Measurements from ENCODE around the gene EME1. TPM values are rescaled to one million over a fixed set of nuclear protein-coding genes. Genes with fewer than 3 reads are reported as not detected.

EME1 gene
- total RNA-seq, 4 donors from 2014 or later: 1.7 to 3.4 TPM; not detected in 2

DNA sequence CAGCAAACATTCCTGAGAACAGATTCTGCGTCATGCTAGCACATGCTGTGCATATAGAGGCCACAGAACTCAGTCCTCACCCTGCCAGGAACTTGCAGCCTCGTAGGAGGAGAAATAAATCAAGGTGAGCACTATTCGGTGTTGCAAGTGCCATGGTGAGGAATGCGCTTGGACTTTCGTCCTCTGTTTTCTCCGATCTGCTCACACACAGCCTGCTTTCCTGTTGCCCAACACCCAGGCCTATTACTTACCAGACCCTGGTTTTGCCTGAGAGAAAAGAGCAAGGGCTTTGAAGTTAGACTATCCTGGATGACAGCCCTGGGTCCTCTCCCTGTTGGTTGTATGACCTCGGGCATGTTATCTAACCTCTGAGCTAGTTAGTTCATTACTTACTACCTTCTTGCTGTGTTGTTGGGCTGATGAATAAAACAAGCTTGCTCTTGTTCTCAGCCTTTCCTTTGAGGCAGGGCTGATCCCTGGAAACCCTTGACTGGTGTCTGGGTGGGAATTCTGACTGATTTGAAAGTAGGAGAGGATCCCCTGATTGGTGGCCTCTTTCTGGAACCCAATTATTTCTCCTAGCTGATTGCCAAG, 55.9 kb downstream of the EME1 start:
- no peak for DNase-seq

DNA sequence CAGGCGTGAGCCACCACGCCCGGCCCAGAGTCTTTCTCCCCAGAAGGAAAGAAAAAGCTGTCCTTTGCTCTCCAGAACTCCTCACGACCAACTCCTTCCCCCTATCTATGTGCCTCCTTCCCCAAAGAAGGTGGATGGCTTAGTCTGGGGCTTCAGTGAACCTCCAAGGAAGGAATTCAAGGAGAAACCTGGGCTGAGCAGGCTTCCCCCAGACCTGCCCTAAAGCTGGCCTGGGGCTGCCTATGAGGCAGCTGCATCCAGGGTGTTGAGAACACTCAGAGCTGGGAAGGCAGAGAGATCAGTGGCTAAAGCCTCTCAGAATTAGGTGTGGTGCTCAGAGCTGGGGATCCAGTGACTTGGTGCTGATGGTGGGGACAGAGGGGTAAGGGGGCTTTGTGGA, 56.8 kb downstream of the EME1 start:
- no peak for DNase-seq
- H3K36me3 ChIP-seq: no peaks in the 10 kb centered on the region
- H3K4me3 ChIP-seq: no peak overlapping the region
- intact Hi-C loops (cut with DNase I; ENCODE audit: low total_unique reads): no loop called here
- H3K9me3 ChIP-seq: no peaks in the 10 kb centered on the region
- TF ChIP-seq POLR2A (IDR thresholded peaks at IDR 0.05): no peak
- TF ChIP-seq, protein P1, sequence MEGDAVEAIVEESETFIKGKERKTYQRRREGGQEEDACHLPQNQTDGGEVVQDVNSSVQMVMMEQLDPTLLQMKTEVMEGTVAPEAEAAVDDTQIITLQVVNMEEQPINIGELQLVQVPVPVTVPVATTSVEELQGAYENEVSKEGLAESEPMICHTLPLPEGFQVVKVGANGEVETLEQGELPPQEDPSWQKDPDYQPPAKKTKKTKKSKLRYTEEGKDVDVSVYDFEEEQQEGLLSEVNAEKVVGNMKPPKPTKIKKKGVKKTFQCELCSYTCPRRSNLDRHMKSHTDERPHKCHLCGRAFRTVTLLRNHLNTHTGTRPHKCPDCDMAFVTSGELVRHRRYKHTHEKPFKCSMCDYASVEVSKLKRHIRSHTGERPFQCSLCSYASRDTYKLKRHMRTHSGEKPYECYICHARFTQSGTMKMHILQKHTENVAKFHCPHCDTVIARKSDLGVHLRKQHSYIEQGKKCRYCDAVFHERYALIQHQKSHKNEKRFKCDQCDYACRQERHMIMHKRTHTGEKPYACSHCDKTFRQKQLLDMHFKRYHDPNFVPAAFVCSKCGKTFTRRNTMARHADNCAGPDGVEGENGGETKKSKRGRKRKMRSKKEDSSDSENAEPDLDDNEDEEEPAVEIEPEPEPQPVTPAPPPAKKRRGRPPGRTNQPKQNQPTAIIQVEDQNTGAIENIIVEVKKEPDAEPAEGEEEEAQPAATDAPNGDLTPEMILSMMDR (IDR thresholded peaks at IDR 0.05): no peak
- H3K27ac ChIP-seq: no peak overlapping the region
- no peaks in the 10 kb centered on the region for H3K27me3 ChIP-seq
- peaks cover 0 to 4% of the 10 kb centered on the region in 2 donors for H3K4me1 ChIP-seq

More for the DNA sequence above, 55.9 kb downstream of the EME1 start:
- H3K27ac ChIP-seq: no peak overlapping the region
- H3K36me3 ChIP-seq: no peaks in the 10 kb centered on the region
- no peak overlapping the region for H3K4me3 ChIP-seq
- intact Hi-C loops (cut with DNase I; ENCODE audit: low total_unique reads): no loop called here
- TF ChIP-seq, protein P1 (IDR thresholded peaks at IDR 0.05): no peak
- no peak for TF ChIP-seq POLR2A (IDR thresholded peaks at IDR 0.05)
- no peaks in the 10 kb centered on the region for H3K9me3 ChIP-seq
- H3K27me3 ChIP-seq: no peaks in the 10 kb centered on the region
- peaks cover 0 to 4% of the 10 kb centered on the region in 2 donors for H3K4me1 ChIP-seq

Small RNA genes within 50 kb of the gene (small RNA-seq; reads per million reads assigned to genes)
- not detected for gene RF00019

Other genes starting within 250 kb of the EME1 start
- gene SAMD14, start 243.1 kb upstream of the EME1 start, total RNA-seq: 10 to 100 TPM in 1 of 4 donors, 1 to 10 TPM in 2, not detected in 1; 2.3 to 11.3 (median 6.2) TPM
- gene PPP1R9B, start 222.6 kb upstream of the EME1 start, total RNA-seq: 10 to 100 TPM in 3 of 4 donors, 1 to 10 TPM in 1; 9.2 to 65.3 (median 20.6) TPM
- 100 to 1,000 TPM in 1 of 4 donors, 10 to 100 TPM in 1, under 1 TPM in 1, not detected in 1; 0.90 to 119 (median 19.6) TPM for gene SGCA, start 207.2 kb upstream of the EME1 start, total RNA-seq
- 1,000 to 10,000 TPM in 1 of 4 donors, 100 to 1,000 TPM in 2, 10 to 100 TPM in 1; 59.4 to 4,880 (median 491) TPM for gene COL1A1, start 171.6 kb upstream of the EME1 start, total RNA-seq
- gene TMEM92, start 98.8 kb upstream of the EME1 start, total RNA-seq: under 1 TPM in 2 of 4 donors, not detected in 2; 0.07 to 0.91 TPM
- 10 to 100 TPM; 23.5 to 34.0 (median 28.5) TPM for gene XYLT2, start 27.1 kb upstream of the EME1 start, total RNA-seq
- 10 to 100 TPM; 16.4 to 72.1 (median 45.8) TPM for gene MRPL27, start within 50 bp of the EME1 start, total RNA-seq
- gene LRRC59, start 24.3 kb downstream of the EME1 start, total RNA-seq: 10 to 100 TPM; 24.1 to 62.4 (median 47.1) TPM
- 10 to 100 TPM; 16.7 to 60.6 (median 45.7) TPM for gene ACSF2, start 53.0 kb downstream of the EME1 start, total RNA-seq
- gene CHAD, start 95.7 kb downstream of the EME1 start, total RNA-seq: not detected
- gene RSAD1, start 105.6 kb downstream of the EME1 start, total RNA-seq: 10 to 100 TPM; 12.9 to 42.6 (median 30.7) TPM
- 10 to 100 TPM in 1 of 4 donors, 1 to 10 TPM in 3; 2.7 to 11.5 (median 5.1) TPM for gene MYCBPAP, start 135.2 kb downstream of the EME1 start, total RNA-seq
- 10 to 100 TPM in 1 of 4 donors, under 1 TPM in 1, not detected in 2; 0.30 to 41.1 TPM for gene EPN3, start 159.5 kb downstream of the EME1 start, total RNA-seq
- gene SPATA20, start 173.9 kb downstream of the EME1 start, total RNA-seq: 10 to 100 TPM; 39.7 to 57.2 (median 46.2) TPM
- gene CACNA1G, start 187.5 kb downstream of the EME1 start, total RNA-seq: 10 to 100 TPM in 2 of 4 donors, under 1 TPM in 2; under 0.01 to 28.9 (median 6.0) TPM

Measured in uterus (tissue), 4 donors.